HEK293T (cell line): ENCODE measurements around the gene SETD6.
"Not testable (repeated sequence)": the region's sequence is repeated elsewhere in the genome, so short reads cannot be mapped to it uniquely, and the experiment has no call there.

Source experiments
- ARNT ChIP-seq: fragments of 450-650 bp; IDR thresholded peaks from 2 replicates; pipeline ENCODE4 v1.6.1; 2017; ENCODE audit warnings: mild to moderate bottlenecking
- BHLHE40 ChIP-seq: fragments of 450-650 bp; IDR thresholded peaks from 2 replicates; pipeline ENCODE4 v1.6.1; 2016; ENCODE audit warnings: mild to moderate bottlenecking, moderate library complexity, borderline replicate concordance
- CTBP1 ChIP-seq: fragments of 450-650 bp; IDR thresholded peaks from 2 replicates; pipeline ENCODE4 v1.6.1; 2016; ENCODE audit warnings: borderline replicate concordance
- ELF4 ChIP-seq: fragments of 450-650 bp; IDR thresholded peaks from 2 replicates; pipeline ENCODE4 v1.6.1; 2017; ENCODE audit warnings: antibody characterized with exemption
- FOXA1 ChIP-seq: fragments of 450-650 bp; IDR thresholded peaks from 2 replicates; pipeline ENCODE4 v1.6.1; 2016; ENCODE audit warnings: mild to moderate bottlenecking
- FOXK2 ChIP-seq: fragments of 450-650 bp; IDR thresholded peaks from 2 replicates; pipeline ENCODE4 v1.6.1; 2016; ENCODE audit warnings: mild to moderate bottlenecking
- FOXM1 ChIP-seq: fragments of 450-650 bp; IDR thresholded peaks from 2 replicates; pipeline ENCODE4 v1.6.1; 2017; ENCODE audit warnings: mild to moderate bottlenecking, borderline replicate concordance
- HDGF ChIP-seq: fragments of 450-650 bp; IDR thresholded peaks from 2 replicates; pipeline ENCODE4 v1.6.1; 2017; ENCODE audit warnings: antibody characterized with exemption, borderline replicate concordance
- L3MBTL2 ChIP-seq: fragments of 450-650 bp; conservative IDR thresholded peaks from 2 replicates; pipeline ENCODE4 v1.6.1; 2016; ENCODE audit warnings: mild to moderate bottlenecking
- LEF1 ChIP-seq: fragments of 450-650 bp; IDR thresholded peaks from 2 replicates; pipeline ENCODE4 v1.6.1; 2017; ENCODE audit warnings: mild to moderate bottlenecking, borderline replicate concordance
- NFRKB ChIP-seq: fragments of 450-650 bp; IDR thresholded peaks from 2 replicates; pipeline ENCODE4 v1.6.1; 2016; ENCODE audit warnings: mild to moderate bottlenecking, moderate library complexity
- SP1 ChIP-seq: fragments of 450-650 bp; IDR thresholded peaks from 2 replicates; pipeline ENCODE4 v1.6.1; 2017
- SUZ12 ChIP-seq: fragments of 450-650 bp; IDR thresholded peaks from 2 replicates; pipeline ENCODE4 v1.6.1; 2016; ENCODE audit warnings: mild to moderate bottlenecking
- TARDBP ChIP-seq: fragments of 450-650 bp; IDR thresholded peaks from 2 replicates; pipeline ENCODE4 v1.6.1; 2016

GRCh38 chr16:58490539-58490938 lies 24.8 kb upstream of the SETD6 start:
- not testable (repeated sequence) for TF ChIP-seq TARDBP, FOXM1, NFRKB, FOXA1, ELF4, LEF1, L3MBTL2, FOXK2, SUZ12, CTBP1, ARNT, SP1, BHLHE40, HDGF
